HG03066 (cell line): ENCODE results near the gene PPP1R16B.

ENCODE experiments used
- ATAC-seq: cut with Tn5 transposase; IDR thresholded peaks from one replicate; pipeline ENCODE4 v1.9.1; 2021; ENCODE audit warnings: low read depth; ENCODE audit not compliant: unreplicated experiment

The PPP1R16B gene

DNA sequence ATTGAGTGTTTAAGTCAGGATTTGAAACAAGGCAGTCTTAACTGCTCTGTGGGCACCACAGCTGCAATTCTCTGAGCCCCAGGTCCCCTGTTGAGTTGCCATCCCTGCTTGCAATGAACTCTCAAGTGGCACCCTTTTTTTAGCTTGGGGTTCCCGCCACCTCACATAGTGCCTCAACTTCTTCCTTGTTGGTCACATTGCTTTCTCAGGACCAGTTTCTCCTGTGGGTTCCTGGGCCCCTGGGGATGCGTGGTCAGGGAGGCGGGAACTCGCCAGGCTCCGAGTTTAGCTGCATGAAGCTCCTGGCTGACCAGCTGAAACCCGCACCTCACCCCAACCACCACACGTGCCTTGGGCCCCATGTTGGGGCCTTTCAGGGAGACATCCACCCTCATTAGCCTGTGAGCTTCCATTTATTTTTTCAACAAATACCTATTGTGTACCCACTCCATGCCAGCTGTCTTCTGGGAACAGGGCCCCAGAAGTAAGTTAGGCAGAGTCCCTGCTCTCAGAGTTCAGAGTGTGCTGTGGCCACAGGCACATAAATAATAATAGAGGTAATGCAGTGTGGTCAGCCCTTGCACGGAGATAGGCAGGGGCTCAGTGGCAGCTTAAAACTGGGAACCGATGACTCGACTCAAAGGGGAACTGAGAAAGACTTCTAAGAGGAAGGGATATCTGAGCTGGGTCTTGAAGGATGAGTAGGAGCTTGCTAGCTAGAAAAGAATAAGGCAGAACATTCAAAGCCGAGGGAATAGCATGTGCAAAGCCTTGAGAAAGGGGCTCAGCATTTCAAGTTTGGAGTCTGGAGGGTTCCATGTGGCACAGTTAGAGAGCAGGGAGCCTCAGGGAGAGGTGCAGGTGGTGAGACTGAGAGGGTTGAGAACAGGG lies 86.8 kb downstream of the PPP1R16B start:
- ATAC-seq: peak; percentile 51

DNA sequence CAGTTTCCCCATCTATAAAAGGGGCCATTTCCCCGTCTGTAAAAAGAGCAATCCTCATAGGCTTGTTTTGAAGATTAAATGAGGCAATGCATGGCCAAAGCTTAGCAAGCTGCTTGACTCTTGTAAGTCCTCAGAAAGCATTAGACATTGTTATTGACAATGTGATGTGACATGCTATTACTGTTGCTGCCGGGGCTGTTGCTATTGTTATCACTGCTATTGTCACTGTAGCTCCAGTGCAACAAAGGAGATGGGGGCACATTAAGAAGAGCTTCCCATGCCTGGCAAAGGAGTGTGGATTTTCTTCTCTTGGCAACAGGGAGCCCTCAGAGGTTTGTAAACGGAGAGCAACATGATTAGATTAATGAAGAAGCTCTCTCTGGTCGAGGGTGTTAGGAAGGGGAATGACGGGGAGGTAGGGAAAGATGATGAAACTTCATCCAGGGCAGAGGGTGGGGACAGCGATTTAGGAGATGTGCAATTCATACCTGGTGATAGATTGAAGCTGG lies 87.6 kb downstream of the PPP1R16B start:
- no peak for ATAC-seq

DNA sequence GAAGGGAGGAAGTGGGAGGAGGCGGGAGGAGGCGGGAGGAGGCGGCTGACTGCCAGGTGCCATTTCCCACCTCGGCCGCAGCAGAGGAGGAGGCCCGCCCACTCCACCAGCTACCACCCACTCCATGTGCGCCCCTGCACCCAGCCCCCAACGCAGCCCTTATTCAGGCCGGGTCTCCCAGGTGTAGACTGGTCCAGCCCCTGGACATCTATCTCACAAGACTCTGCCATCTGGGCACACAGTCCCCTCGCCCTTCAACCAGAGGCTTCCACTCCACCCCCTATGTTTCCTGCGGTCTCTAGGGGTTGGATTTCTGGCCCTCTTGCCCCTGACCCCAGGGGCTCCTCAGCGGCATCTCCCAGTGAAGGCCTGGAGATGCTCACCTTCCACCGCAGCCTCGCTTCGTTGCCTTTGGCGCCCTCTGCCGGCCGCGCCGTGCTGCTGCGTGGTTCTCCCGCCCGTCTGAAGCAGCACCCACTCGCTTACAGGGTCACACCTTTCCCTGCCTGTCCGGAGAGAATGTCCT lies 88.1 kb downstream of the PPP1R16B start:
- peak; percentile 64 for ATAC-seq

DNA sequence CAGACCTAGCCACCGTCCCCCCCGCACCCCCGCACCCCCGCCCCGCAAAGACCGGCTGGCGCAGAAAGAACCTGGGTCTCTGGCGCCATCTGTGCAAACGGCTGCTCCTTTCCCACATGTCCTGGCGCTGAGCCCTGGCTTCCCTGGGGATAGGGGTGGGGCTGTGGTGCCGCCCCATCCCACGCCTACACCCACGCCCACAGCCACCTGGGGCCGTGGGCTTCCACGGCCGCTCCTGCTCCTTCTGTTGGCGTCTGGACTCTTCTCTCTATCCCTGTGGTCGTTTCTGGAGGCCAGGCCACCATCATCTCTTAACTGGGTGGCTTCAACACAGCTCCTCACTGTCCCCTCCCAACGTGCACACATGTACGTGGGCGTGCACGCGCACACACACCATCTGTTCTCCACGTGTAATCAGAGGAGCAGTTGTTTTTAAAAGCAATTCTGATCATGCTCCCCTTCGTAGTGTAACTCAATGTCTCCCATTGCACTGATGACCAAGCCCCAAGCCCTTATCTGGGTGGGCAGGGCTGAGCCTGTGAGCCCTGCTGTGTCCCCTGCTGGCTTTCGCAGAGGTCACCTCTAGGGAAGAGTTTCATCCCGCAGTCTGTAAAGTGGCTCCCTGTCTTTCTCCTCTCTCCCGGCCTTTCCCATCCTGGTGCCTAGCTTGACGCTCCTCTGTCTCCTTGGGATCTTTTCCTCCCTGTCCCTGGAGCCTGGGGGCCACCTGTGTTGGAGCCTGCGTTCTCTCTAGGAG lies 88.8 kb downstream of the PPP1R16B start:
- ATAC-seq: no peak

DNA sequence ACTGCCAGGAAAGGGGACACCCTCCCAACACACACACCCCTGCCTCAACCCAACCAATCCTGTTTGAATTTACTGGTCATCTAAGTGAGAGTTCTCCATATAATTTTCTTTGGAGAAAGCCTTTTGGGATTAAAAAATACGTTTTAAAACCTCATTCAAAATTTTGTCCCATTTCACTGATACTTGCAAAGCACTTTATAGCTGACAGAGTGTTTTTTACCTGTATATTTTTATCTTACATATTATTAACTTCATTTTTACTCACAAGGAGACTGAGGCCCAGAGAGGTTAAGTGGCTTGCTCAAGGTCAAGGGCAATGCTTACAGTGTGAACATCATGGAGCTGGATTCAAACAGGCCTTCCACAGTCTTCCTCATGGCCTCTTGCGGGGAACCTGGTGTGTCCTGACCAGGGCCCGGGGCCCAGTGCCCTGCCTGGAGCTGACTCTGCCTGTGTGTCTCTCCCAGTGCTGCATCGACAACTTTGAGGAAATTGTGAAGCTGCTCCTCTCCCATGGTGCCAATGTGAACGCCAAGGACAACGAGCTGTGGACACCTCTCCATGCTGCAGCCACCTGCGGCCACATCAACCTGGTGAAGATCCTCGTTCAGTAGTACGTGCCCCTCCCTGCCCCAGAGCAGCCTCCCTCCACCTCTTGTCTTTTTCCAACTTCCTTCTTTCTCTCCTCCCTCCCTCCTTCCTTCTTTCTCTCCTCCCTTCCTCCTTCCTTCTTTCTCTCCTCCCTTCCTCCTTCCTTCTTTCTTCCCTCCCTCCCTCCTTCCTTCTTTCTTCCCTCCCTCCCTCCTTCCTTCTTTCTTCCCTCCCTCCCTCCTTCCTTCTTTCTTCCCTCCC lies 89.8 kb downstream of the PPP1R16B start:
- ATAC-seq: no peak

DNA sequence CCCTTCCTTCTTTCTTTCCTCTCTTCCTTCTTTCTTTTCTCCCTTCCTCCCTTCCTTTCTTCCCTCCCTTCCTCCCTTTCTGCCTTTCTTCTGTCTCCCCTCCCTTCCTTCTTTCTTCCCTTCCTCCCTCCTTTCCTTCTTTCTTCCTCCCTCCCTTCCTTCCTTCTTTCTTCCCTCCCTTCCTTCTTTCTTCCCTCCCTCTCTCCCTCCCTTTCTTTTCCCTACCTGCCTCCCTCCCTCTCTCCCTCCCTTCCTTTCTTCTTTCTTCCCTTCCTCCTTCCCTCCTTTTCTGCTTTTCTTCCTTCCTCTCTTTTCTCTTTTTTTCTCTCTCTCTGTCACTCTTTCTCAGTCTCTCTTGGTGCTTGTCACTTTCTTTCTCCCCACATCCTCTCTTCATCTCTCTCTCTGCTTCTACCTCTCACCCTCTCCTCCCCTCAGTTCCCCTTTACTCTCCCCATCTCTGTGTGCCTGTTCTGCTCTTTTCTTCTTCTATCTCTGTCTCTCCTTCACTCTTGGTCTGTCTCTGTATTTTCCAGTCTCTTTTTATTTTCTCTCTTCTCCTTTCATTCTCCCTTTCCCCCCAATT lies 90.6 kb downstream of the PPP1R16B start:
- no peak for ATAC-seq

DNA sequence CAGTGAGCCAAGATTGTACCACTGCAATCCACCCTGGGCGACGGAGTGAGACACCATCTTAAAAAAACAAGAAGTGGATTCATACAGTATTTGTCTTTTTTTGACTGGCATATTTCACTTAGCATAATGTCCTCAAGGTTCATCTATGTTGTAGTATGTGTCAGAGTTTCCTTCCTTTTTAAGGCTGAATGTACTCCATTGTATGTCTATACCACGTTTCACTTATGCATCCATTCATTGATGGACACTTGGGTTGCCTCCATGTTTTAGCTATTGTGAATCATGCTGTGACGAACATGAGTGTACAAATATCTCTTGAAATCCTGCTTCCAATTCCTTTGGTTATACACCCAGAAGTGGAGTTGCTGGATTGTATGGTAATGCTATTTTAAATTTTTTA lies 91.8 kb downstream of the PPP1R16B start:
- ATAC-seq: no peak

DNA sequence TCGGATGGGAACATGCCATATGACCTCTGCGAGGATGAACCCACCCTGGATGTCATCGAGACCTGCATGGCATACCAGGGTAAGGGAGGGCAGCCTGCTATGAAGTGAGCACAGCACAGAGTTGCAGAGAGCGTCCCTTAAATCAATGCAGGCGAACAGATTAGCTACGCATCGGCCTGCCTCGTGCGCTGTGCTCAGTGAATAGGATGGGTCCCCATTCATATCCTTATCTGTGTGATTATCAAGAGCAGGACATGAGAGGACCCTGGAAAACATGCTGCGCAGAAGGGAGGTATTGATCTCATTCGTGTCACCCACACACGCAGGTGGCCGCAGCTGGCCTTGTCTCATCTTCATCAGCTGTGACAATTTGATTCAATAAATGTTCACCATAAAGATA lies 95.1 kb downstream of the PPP1R16B start:
- no peak for ATAC-seq

DNA sequence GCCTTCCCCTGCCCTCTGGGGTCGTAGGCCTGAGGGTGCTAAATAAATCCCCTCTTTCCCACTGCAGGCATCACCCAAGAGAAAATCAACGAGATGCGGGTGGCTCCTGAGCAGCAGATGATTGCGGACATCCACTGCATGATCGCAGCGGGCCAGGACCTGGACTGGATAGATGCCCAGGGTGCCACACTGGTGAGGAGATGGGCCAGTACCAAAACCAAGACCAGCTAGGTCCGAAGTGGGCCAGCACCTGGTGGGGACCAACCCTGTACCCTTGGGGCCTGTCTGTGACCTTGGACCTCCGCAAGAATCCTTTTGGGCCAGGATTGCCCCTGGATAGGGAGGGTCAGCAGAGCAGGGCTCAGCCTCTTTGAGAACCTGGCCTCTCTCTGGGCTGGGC lies 97.1 kb downstream of the PPP1R16B start:
- no peak for ATAC-seq

DNA sequence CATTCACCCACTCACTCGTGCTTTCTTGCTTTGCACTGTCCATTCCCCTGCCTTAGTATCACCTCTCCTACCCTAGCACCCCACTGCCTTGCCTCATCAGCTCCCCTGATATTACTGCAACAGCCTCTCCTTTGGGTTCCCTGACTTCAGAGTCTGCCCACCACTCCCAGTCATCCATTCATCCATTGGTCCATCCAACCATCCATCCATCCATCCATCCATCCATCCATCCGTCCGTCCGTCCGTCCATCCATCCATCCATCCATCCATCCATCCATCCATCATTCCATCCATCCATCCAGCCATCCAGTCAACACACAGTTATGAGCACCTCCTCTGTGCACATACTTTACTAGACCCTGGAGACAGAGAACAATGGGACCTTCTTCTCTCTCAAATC lies 97.8 kb downstream of the PPP1R16B start:
- ATAC-seq: no peak

DNA sequence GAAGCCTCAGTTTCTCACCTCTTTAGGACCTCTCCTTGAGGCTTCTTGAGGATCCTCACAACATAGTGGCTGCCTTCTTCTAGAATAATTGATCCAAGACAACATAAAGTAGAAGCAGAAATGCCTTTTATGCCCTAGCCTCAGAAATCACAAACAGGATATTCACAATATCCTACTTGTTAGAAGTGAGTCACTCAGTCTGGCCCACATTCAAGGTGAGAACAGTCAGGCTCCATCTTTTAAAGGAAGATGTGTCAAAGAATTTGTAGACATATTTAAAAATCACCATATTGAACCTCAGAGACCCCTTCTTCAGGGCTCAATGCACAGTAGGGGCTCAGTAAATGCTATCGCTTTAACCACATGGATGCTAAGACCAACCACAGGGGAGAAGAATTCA lies 99.9 kb downstream of the PPP1R16B start:
- no peak for ATAC-seq

DNA sequence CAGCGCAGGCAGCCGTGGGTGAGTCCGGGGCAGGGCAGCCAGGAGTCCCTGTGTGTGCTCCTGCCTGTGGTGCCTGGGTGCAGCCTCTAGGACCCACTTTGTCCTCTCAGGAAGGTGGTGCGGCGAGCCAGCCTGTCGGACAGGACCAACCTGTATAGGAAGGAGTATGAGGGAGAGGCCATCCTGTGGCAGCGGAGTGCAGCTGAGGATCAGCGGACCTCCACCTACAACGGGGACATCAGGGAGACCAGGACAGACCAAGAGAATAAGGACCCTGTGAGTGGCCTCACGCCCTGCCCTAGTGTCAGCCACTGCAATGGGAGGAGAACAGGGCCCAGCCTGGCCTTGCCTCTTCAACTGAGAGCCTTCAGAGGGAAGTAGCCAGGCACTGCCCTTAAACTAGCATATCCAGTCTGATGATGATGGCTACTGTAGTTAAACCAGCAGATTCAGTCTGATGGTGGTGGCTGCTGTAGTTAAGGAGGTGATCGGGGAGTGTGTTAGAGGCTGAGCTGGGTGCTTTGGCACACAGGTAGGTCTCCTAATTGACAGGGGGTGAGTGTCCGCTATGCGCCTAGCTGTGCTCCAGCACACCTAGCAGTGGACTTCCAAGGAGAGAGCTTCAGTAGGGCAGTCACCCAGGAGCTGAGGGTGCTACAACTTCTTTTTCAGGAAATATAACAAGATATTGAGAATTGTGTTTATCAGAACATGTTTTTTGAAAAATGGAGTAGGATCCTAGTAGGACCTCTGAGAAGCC lies 102.6 kb downstream of the PPP1R16B start:
- ATAC-seq: no peak

DNA sequence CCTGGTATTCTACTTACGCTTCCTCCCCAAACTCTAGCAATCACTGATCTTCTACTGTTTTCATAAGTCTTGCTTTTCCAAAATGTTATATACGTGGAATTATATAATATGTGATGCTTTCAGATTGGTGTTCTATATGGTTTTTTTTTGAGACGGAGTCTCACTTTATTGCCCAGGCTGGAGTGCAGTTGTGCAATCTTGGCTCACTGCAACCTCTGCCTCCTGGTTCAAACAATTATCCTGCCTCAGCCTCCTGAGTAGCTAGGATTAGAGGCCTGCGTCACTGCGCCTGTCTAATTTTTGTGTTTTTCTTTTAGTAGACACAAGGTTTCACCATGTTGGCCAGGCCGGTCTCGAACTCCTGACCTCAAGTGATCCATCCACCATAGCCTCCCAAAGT lies 109.9 kb downstream of the PPP1R16B start:
- no peak for ATAC-seq

DNA sequence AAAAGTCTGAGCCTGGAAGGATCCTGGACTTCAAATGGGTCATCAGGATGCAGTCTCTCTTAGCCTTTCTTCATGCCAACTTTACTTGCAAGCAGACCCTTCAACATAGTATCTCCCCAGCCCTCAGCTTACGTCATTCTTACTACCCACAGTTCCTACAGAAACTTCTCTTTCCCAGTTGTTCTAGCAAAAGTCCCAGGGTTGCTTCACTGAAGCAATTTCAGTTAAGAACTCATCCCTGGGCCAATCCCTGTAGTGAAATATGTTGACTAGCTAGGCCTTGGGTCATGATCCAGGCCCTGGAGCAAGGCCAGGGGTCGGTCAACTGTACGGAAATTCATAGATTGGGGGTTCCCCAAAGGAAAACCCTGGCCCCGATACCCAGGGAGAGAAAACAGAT lies 112.2 kb downstream of the PPP1R16B start:
- no peak for ATAC-seq

DNA sequence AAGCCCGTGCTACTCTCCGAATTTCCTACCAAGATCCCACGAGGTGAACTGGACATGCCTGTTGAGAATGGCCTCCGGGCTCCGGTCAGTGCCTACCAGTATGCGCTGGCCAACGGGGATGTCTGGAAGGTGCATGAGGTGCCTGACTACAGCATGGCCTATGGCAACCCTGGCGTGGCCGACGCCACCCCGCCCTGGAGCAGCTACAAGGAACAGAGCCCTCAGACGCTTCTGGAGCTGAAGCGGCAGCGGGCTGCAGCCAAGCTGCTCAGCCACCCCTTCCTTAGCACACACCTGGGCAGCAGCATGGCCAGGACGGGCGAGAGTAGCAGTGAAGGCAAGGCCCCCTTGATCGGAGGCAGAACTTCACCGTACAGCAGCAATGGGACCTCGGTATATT lies 112.7 kb downstream of the PPP1R16B start:
- ATAC-seq: no peak

DNA sequence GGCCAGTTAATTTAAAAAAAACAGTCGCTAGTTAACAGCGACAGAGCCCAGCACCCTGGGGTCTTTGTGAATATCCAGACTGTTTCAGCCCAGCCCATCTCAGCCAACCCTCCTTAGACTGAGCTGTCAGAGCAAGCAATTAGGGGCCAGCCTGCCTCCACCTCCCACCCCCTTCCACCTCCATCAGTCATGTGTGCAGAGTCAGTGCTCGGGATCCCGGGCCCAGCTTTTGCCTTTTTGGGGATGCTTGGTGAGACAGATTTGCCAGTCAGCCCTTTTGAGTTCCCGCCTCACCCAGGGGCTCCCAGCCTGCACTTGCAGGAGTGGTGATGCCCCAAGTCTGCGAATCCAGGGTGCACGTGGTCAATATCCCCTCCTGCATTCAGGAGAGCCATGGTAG lies 114.2 kb downstream of the PPP1R16B start:
- no peak for ATAC-seq

DNA sequence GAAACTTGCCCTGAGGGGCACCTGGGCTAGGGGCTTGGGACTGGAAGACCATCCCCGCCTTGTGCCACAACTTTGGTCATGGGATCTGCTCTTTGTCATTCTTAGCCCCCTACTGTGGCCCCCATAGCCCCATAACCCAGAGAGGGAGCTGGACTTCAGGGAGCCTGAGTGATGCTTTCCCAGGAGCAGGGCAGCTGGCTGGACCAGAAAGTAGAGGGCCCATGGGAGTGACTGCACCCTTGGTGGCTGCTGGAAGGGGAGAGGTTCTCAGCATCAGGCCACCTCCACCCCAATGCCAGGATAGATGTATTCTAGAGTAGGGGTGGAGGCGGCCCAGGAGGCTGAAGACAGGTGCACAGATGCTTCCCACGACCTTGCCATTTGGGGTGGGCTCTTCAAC lies 114.9 kb downstream of the PPP1R16B start:
- no peak for ATAC-seq

DNA sequence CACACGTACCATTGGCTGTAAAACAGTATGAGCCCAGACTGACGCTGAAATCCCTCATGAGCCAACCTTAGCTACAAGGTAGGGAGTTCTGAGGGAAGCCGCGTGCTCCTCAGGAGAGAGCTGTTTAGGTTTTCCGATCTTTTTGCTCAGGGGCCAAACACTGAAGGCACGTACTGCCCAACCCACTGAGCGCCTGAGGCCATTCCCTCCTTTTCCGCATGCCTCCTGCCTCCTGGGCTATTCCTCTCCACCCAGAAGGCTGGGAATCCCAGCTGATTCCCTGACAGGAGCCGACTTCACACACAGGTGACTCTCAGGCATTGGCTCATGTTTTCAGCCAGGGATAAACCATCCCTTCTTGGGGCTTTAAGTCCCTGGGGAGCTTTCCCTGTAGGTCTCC lies 115.4 kb downstream of the PPP1R16B start:
- no peak for ATAC-seq

DNA sequence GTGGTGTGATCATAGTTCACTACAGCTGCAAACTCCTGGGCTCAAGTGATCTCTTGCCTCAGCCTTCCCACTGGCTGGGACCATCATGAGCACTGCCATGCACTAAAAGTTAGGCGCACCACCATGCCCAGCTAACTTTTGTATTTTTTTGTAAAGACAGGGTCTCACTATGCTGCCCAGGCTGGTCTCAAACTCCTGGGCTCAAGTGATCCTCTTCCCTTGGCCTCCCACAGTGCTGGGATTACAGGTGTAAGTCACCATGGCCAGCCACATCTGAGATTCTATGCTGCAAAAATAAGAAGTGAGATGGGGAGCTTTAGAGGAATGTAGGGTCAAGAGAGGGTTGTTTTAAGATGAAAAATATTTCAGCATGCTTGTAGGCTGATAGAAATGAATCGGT lies 119.2 kb downstream of the PPP1R16B start:
- no peak for ATAC-seq
